Karpas-422 (cell line): Measurements from ENCODE around the gene JAG2. TPM values are rescaled to one million over a fixed set of nuclear protein-coding genes. Genes with fewer than 3 reads are reported as not detected.

ENCODE experiments used
- DNase-seq: peaks from one replicate; pipeline ENCODE4 v3.0.0-alpha.2; 2015
- H2AFZ ChIP-seq: fragments of 200-600 bp; sonication (generic); 2 replicates; pipeline ENCODE4 v1.6.1; 2014; ENCODE audit warnings: antibody characterized with exemption, low read length, mixed read lengths
- H3K27ac ChIP-seq: fragments of 200-600 bp; sonication (generic); 2 replicates; pipeline ENCODE4 v1.5.1; 2014; ENCODE audit warnings: mild to moderate bottlenecking, low read length, moderate library complexity
- H3K27me3 ChIP-seq: fragments of 200-600 bp; sonication (generic); 2 replicates; pipeline ENCODE4 v1.6.1; 2014; ENCODE audit warnings: low read length, mixed read lengths
- H3K36me3 ChIP-seq: fragments of 200-600 bp; sonication (generic); 2 replicates; pipeline ENCODE4 v1.6.1; 2014; ENCODE audit warnings: low read length, mixed read lengths; ENCODE audit not compliant: insufficient read depth
- H3K4me1 ChIP-seq: fragments of 200-600 bp; sonication (generic); 2 replicates; pipeline ENCODE4 v1.6.1; 2014; ENCODE audit warnings: mild to moderate bottlenecking, low read length, mixed read lengths
- H3K4me2 ChIP-seq: fragments of 200-600 bp; sonication (generic); 2 replicates; pipeline ENCODE4 v1.6.1; 2014; ENCODE audit warnings: low read length, low read depth, mild to moderate bottlenecking; ENCODE audit not compliant: poor library complexity, severe bottlenecking
- H3K4me3 ChIP-seq: fragments of 200-600 bp; sonication (generic); 2 replicates; pipeline ENCODE4 v1.5.1; 2014; ENCODE audit warnings: mild to moderate bottlenecking, antibody characterized with exemption, low read length, mixed read lengths
- H3K79me2 ChIP-seq: fragments of 200-600 bp; sonication (generic); 2 replicates; pipeline ENCODE4 v1.6.1; 2014; ENCODE audit warnings: mild to moderate bottlenecking, low read length, mixed read lengths
- H3K9ac ChIP-seq: fragments of 200-600 bp; sonication (generic); 2 replicates; pipeline ENCODE4 v1.6.0; 2014; ENCODE audit warnings: low read length
- H3K9me2 ChIP-seq: fragments of 200-600 bp; sonication (generic), shearing (Covaris generic); replicated peaks from 2 replicates; pipeline ENCODE4 v1.6.0; 2014; ENCODE audit warnings: mild to moderate bottlenecking, low read length, moderate library complexity; ENCODE audit not compliant: insufficient read depth
- H3K9me3 ChIP-seq: fragments of 300-700, 200-600 bp; sonication (generic); 2 replicates; pipeline ENCODE4 v1.6.1; 2014; ENCODE audit warnings: low read length, mixed read lengths
- H4K20me1 ChIP-seq: fragments of 200-600 bp; sonication (generic); 2 replicates; pipeline ENCODE4 v1.6.1; 2014; ENCODE audit warnings: mild to moderate bottlenecking, antibody characterized with exemption, low read length, low read depth; ENCODE audit not compliant: insufficient read depth
- total RNA-seq: library from RNA; depleted of rRNA; stranded (reverse); fragments of >200 nt; shearing (Covaris generic); gene quantifications from 2 replicates; pipeline ENCODE4 v1.2.3, GENCODE V29; 2014; ENCODE audit warnings: low replicate concordance

The JAG2 gene
- total RNA-seq, 1 experiment from 2014 or later: not detected

- Histone ChIP-seq H2AFZ (no peak overlapping the region), H3K4me2 (no peak overlapping the region), H3K9me2 (no peaks in the 10 kb centered on the region), H3K9me3 (no peaks in the 10 kb centered on the region), H3K79me2 (no peaks in the 10 kb centered on the region), H3K4me3 (no peak overlapping the region), H3K9ac (no peak overlapping the region), H3K4me1 (no peaks in the 10 kb centered on the region), H4K20me1 (no peaks in the 10 kb centered on the region), H3K27ac (no peak overlapping the region), H3K36me3 (no peaks in the 10 kb centered on the region), H3K27me3 (peaks cover 4% of the 10 kb centered on the region; the same call in 1 of the 2 replicates)
- no peak for DNase-seq
Observed at GRCh38 chr14:105124823-105125222, 43.8 kb downstream of the JAG2 start.

- Histone ChIP-seq H3K9me2 (no peaks in the 10 kb centered on the region), H4K20me1 (no peaks in the 10 kb centered on the region), H2AFZ (no peak overlapping the region), H3K79me2 (no peaks in the 10 kb centered on the region), H3K9me3 (no peaks in the 10 kb centered on the region), H3K4me3 (no peak overlapping the region), H3K4me1 (no peaks in the 10 kb centered on the region), H3K27me3 (no peaks in the 10 kb centered on the region; the same call in 1 of the 2 replicates), H3K4me2 (no peak overlapping the region), H3K27ac (no peak overlapping the region), H3K9ac (no peak overlapping the region), H3K36me3 (no peaks in the 10 kb centered on the region)
- DNase-seq: no peak
Observed at GRCh38 chr14:105123981-105124765, 44.4 kb downstream of the JAG2 start.

- no peak overlapping the region for H3K27ac ChIP-seq
- H3K4me2 ChIP-seq: no peak overlapping the region
- H3K9me3 ChIP-seq: no peaks in the 10 kb centered on the region
- no peaks in the 10 kb centered on the region; the same call in 1 of the 2 replicates for H3K27me3 ChIP-seq
- DNase-seq: no peak
- no peak overlapping the region for H3K9ac ChIP-seq
- H3K79me2 ChIP-seq: no peaks in the 10 kb centered on the region
- H3K4me3 ChIP-seq: no peak overlapping the region
- H3K4me1 ChIP-seq: no peaks in the 10 kb centered on the region
- H3K36me3 ChIP-seq: no peaks in the 10 kb centered on the region
- H2AFZ ChIP-seq: no peak overlapping the region
- H4K20me1 ChIP-seq: no peaks in the 10 kb centered on the region
- H3K9me2 ChIP-seq: no peaks in the 10 kb centered on the region
Observed at GRCh38 chr14:105123064-105123665, 45.4 kb downstream of the JAG2 start.

GRCh38 chr14:105120056-105120455 lies 48.5 kb downstream of the JAG2 start:
- Histone ChIP-seq H3K27me3 (no peaks in the 10 kb centered on the region; the same call in 1 of the 2 replicates), H3K4me1 (no peaks in the 10 kb centered on the region), H3K4me2 (no peak overlapping the region), H2AFZ (no peak overlapping the region), H3K9ac (no peak overlapping the region), H3K36me3 (no peaks in the 10 kb centered on the region), H3K9me2 (no peaks in the 10 kb centered on the region), H4K20me1 (no peaks in the 10 kb centered on the region), H3K79me2 (no peaks in the 10 kb centered on the region), H3K27ac (no peak overlapping the region), H3K4me3 (no peak overlapping the region), H3K9me3 (no peaks in the 10 kb centered on the region)
- no peak for DNase-seq

- Histone ChIP-seq H3K4me2 (no peak overlapping the region), H2AFZ (no peak overlapping the region), H3K9me3 (no peaks in the 10 kb centered on the region), H3K27ac (no peak overlapping the region), H3K4me3 (no peak overlapping the region), H3K4me1 (no peaks in the 10 kb centered on the region), H3K27me3 (no peaks in the 10 kb centered on the region; the same call in 1 of the 2 replicates), H4K20me1 (no peaks in the 10 kb centered on the region), H3K36me3 (no peaks in the 10 kb centered on the region), H3K9ac (no peak overlapping the region), H3K79me2 (no peaks in the 10 kb centered on the region), H3K9me2 (no peaks in the 10 kb centered on the region)
- no peak for DNase-seq
Observed at GRCh38 chr14:105119408-105120025, 49.1 kb downstream of the JAG2 start.

GRCh38 chr14:105118646-105119407 lies 49.7 kb downstream of the JAG2 start:
- H3K9me3 ChIP-seq: no peaks in the 10 kb centered on the region
- H4K20me1 ChIP-seq: no peaks in the 10 kb centered on the region
- no peak for DNase-seq
- H3K79me2 ChIP-seq: no peaks in the 10 kb centered on the region
- no peak overlapping the region for H3K27ac ChIP-seq
- no peaks in the 10 kb centered on the region for H3K36me3 ChIP-seq
- no peak overlapping the region for H3K9ac ChIP-seq
- no peaks in the 10 kb centered on the region for H3K4me1 ChIP-seq
- no peaks in the 10 kb centered on the region; the same call in 1 of the 2 replicates for H3K27me3 ChIP-seq
- no peaks in the 10 kb centered on the region for H3K9me2 ChIP-seq
- H2AFZ ChIP-seq: no peak overlapping the region
- H3K4me3 ChIP-seq: no peak overlapping the region
- H3K4me2 ChIP-seq: no peak overlapping the region

- no peak overlapping the region for H3K27ac ChIP-seq
- no peaks in the 10 kb centered on the region; the same call in 1 of the 2 replicates for H3K27me3 ChIP-seq
- H3K36me3 ChIP-seq: no peaks in the 10 kb centered on the region
- no peak overlapping the region for H3K4me3 ChIP-seq
- no peaks in the 10 kb centered on the region for H4K20me1 ChIP-seq
- H3K9me2 ChIP-seq: no peaks in the 10 kb centered on the region
- no peaks in the 10 kb centered on the region for H3K4me1 ChIP-seq
- H3K79me2 ChIP-seq: no peaks in the 10 kb centered on the region
- no peak overlapping the region for H3K9ac ChIP-seq
- H2AFZ ChIP-seq: no peak overlapping the region
- no peaks in the 10 kb centered on the region for H3K9me3 ChIP-seq
- DNase-seq: no peak
- no peak overlapping the region for H3K4me2 ChIP-seq
Observed at GRCh38 chr14:105117710-105118385, 50.7 kb downstream of the JAG2 start.
